HG02970 (cell line): ENCODE measurements around the gene GHR.

ENCODE experiments used
- ATAC-seq: cut with Tn5 transposase; IDR thresholded peaks from one replicate; pipeline ENCODE4 v1.9.1; 2021; ENCODE audit warnings: mild to moderate bottlenecking, moderate library complexity, moderate number of reproducible peaks; ENCODE audit not compliant: unreplicated experiment, low FRiP score

Gene GHR

DNA sequence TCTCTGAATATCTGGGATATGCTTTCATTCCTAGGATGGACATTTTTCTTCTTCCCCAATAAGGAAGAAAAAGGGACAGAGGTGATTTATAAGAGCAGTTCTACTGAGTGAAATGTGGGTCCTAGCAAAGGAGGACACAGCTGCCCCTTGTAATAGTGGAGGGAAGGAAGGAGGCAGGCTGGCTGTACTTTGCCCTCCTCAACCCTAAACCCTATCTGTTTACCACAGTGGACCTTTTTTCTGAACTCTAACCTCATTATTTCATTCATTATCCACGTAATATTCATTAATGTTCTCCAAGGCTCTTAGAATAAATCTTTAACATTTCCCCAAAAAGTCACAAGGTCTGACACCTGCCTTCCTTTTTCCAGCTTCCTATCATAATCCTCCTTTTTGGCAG lies 37.8 kb downstream of the GHR start:
- no peak for ATAC-seq

DNA sequence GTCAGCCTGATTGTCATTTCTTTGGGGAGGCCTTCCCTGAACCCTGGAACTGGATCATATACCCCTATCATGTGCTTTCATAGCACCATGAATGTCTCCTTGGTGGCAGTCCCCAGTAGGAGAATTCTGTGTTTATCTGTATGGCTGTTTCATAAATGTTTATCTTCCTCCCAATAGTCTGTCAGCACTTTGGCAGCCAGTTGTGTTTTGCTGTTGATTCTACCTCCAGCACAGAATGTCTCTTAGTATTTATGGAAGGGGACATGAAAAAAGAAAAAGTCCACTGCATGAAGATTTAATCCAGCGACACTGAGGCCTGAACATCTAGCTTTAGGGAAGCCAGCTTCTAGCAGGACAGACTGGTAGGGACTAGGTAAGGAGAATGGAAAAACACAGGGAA lies 38.3 kb downstream of the GHR start:
- ATAC-seq = no peak

- no peak for ATAC-seq
Measured at GRCh38 chr5:42462083-42462482, 38.8 kb downstream of the GHR start.

GRCh38 chr5:42467572-42467971 lies 44.3 kb downstream of the GHR start:
- ATAC-seq = no peak

- ATAC-seq = no peak
Measured at GRCh38 chr5:42467981-42468524, 44.8 kb downstream of the GHR start.

GRCh38 chr5:42483472-42484154 lies 60.4 kb downstream of the GHR start:
- peak; percentile 72 for ATAC-seq

GRCh38 chr5:42487077-42487476 lies 63.8 kb downstream of the GHR start:
- no peak for ATAC-seq

DNA sequence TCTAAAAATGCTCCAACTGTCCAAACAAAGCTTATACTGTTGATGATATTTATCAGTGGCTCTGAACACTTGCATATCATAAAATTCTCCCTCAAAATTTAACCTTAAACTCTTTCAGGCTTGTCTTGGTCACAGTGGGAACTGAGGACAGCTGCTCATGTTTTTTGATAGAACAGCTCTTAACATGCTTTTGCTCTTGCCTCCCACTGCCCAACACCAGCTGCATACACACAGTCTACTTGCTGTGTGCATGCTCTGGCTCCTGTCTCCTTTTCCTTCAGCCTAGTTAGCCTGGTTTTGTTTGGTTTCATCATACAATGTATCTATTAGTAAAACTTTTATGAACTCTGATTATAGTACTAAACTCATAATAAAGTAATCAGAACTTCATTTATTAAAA lies 64.6 kb downstream of the GHR start:
- no peak for ATAC-seq

DNA sequence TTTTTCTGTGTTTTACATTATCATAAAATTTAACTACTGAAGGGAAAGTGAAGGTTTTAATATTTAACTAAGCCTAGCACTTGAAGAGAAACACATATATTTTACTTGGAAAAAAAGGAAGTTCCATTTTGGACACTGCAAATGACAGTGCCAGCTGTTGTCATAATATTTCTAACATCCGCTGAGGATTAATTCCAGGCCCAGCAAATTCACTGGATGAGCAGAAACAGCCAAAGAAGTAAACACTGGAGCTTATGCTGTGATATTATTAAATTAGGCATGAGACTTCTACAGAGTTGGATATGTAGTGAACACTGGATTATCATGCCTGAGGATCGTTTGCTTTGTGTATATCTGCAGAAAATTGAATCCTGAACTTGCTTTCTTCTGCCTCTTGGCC lies 67.6 kb downstream of the GHR start:
- no peak for ATAC-seq

DNA sequence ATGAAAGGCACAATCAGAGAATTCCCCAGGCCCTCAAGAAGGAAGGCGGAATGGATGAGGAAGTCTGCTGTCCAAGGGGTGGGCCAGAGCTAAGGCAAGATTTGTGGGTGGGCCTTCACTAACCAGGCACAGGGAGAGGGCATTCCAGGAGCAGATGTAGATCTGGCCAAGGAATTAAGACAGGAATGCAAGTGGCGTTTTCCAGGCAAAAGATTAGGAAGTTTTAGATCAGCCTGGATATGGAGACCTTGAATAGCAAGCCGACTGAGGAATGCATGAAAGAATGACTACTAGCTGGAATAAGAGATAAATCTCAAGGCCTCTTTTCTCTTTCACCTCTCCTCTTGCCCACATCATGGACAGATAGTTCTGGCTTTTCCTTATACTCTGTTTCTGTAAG lies 68.5 kb downstream of the GHR start:
- ATAC-seq = no peak

GRCh38 chr5:42492974-42493373 lies 69.7 kb downstream of the GHR start:
- no peak for ATAC-seq

GRCh38 chr5:42494414-42494813 lies 71.2 kb downstream of the GHR start:
- ATAC-seq = no peak

GRCh38 chr5:42495914-42496313 lies 72.7 kb downstream of the GHR start:
- ATAC-seq = no peak

DNA sequence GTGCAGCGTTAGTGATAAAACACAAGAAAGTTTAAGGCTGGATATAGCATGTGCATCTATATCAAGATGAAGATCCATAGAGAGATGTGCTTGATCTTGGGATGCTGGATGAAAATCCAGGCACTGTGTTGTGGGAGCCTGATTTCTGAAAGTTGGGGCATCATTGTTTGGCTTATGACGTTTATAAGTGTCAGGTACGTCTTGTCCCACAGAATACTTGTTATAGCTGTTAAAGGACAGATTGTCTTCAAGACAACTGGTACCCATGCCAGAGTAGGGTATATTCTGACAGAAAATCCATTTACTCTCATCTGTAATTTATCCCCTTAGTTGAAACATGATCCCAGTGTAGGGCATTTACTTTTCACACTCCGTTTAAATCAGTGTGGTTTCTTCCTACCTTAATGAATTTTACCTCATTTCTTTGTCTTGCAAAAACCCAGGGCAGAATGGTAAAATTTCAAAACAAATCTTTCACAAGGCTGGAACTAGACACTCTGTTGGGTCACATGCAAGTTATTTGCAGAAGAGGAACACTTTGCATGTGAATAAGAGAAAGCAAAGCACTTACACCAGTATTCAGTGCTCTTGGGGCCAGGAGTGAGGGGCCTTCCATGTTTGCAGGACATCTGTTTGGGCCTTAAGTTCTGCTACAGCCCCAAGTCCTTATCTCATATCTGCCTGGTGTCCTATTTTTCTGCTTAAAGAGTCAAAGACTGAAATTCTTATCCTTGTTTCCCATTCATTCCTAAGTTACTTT lies 73.3 kb downstream of the GHR start:
- no peak for ATAC-seq

DNA sequence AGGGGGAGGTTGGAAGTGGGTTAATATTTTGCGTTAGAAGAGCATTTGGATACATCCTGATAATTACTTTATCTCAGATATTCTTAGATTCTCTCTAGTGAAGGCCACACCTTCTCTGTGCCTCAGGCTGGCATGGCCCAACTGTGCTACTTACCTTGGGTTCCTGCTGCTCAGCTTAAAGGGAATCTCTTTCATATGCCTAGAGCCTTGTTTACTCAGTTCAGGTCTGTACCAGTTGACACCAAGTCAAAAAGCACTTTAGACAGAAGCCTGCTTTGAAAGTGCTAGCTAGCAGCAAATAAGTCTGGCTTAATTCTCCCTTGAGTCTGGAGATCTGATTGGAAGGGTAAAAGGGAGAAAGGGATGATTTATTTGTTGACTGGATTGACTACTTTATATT lies 74.8 kb downstream of the GHR start:
- no peak for ATAC-seq

DNA sequence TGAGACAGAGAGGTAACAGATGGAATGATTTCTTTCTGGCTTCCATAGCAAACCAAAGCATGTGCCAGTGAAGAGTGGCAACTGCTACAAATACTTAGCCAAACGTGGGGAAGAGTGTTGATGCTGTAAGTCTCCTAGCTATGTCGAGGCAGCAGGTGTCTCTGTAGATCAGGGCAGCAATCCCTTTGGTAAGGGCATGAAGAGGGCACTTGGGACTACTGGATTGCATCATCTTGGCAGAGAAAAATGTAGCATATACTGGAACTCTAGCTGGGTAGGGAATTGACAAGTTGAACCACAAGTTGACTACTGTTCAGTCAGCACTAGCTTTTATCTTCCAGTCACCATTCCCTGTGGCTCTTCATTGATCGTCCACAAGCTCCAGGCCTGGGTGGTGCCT lies 75.8 kb downstream of the GHR start:
- ATAC-seq = no peak

- no peak for ATAC-seq
Measured at GRCh38 chr5:42500003-42500599, 76.9 kb downstream of the GHR start.

DNA sequence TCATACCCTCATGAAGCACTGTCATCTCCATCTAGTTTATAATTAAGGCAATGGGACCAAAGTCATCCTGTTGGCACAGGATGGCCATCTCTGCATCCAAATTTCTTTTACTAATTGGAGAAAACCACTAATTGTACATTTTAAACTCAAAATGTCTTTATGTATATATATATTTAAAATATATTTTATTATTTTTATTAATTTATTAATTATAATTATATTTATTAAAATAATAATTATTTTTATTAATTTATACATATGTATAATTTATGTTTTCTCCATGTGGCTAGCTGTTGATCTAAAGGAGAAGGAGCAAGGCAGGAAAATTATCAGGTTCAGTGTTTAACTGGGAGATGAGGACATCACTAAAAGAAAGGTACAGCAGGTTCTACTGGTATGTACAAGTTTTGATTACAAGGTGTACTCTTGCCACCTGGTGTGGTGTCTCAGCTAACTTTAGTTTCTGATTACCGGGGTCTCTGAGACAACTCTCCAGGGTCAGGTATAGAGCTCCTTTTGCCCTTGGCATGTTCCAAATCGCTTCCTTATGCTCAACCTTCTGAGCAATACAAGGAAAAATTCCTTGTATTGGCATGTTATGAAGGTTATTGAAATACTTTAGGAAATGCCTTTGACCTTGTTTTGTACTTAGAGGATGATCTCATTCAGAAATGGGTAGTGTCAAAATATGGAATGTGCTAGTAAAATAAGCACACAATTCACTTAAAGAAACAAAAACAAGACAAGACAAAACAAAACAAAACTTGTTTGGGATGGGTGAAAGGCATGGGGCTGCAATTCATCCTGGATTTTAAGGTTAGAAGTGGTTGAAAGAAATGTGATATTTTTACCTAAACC lies 79.6 kb downstream of the GHR start:
- no peak for ATAC-seq

- no peak for ATAC-seq
Measured at GRCh38 chr5:42506662-42507061, 83.4 kb downstream of the GHR start.

DNA sequence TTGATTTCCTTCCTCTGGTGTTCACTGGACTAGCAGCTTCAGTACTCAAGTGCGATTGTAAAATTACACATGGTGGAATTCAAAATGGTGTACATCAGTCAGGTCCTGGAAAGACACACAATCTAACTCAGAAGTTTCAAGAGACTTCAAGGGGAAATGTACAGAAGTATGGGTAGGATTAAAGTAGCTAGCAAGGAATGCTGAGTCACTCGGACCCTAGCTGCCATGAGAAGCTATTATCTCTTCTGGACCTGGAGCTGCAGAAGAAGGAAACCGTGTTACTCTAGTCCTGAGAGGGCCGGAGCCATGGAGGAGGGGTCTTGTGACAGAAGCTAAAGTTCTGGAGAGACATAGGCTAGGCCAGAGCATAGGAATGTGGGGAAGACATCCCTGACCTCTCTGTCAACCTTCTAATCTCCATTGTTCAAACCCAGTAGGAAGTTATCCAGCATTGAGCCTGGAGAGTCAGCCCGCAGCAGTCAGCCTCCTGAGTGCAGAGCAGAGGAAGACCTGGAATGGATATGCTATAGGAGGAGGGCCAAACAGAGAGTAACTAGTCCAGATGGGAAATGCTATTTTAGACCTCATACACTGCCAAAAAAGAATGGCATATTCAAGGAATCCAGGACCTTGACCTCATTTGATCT lies 84.3 kb downstream of the GHR start:
- ATAC-seq = no peak
